Stimulated activated CD8-positive, alpha-beta memory T cell treated with anti-CD3 and anti-CD28 coated beads, Interleukin-7, amount 100 ng/mL, for 1 hour (primary cell): ENCODE measurements around the gene VEPH1.

ENCODE experiments used
- DNase-seq, 2 donors: peaks; one replicate each; pipeline ENCODE4 v3.0.0-alpha.2; 2020; ENCODE audit warnings: low read depth in 2 of 2

Gene VEPH1

GRCh38 chr3:157502916-157503595 is at the start of gene VEPH1:
TSS of gene VEPH1 (minus strand) at chr3:157503416. CDS start at chr3:157495349, 8,067 bp downstream.
- DNase-seq: no peak

- no peak for DNase-seq
Observed at GRCh38 chr3:157551961-157552360, 48.7 kb upstream of the VEPH1 start.

GRCh38 chr3:157549498-157549897 is 46.3 kb upstream of the VEPH1 start:
- DNase-seq: no peak

- DNase-seq: no peak
Observed at GRCh38 chr3:157544501-157545130, 41.4 kb upstream of the VEPH1 start.

- no peak for DNase-seq
Observed at GRCh38 chr3:157543501-157544035, 40.4 kb upstream of the VEPH1 start.

- DNase-seq: no peak
Observed at GRCh38 chr3:157542711-157543500, 39.7 kb upstream of the VEPH1 start.

GRCh38 chr3:157541506-157542236 is 38.5 kb upstream of the VEPH1 start:
- no peak for DNase-seq

GRCh38 chr3:157540656-157541055 is 37.4 kb upstream of the VEPH1 start:
- no peak for DNase-seq

GRCh38 chr3:157535667-157536066 is 32.5 kb upstream of the VEPH1 start:
- DNase-seq: no peak

- DNase-seq: no peak
Observed at GRCh38 chr3:157534725-157535161, 31.5 kb upstream of the VEPH1 start.

- no peak for DNase-seq
Observed at GRCh38 chr3:157533298-157534070, 30.3 kb upstream of the VEPH1 start.

- no peak for DNase-seq
Observed at GRCh38 chr3:157532529-157533297, 29.5 kb upstream of the VEPH1 start.

- no peak for DNase-seq
Observed at GRCh38 chr3:157531771-157532170, 28.6 kb upstream of the VEPH1 start.

GRCh38 chr3:157531301-157531660 is 28.1 kb upstream of the VEPH1 start:
- no peak for DNase-seq

GRCh38 chr3:157530637-157531300 is 27.6 kb upstream of the VEPH1 start:
- no peak for DNase-seq

GRCh38 chr3:157529751-157530150 is 26.5 kb upstream of the VEPH1 start:
- DNase-seq: no peak

GRCh38 chr3:157529085-157529484 is 25.9 kb upstream of the VEPH1 start:
- no peak for DNase-seq

GRCh38 chr3:157527131-157527881 is 24.1 kb upstream of the VEPH1 start:
- no peak for DNase-seq

- no peak for DNase-seq
Observed at GRCh38 chr3:157526036-157526435, 22.8 kb upstream of the VEPH1 start.
